ENCODE measurements around the gene ABCB10.

- TF ChIP-seq CTCF (IDR thresholded peaks at IDR 0.05; ENCODE audit: insufficient read depth, low read length, poor library complexity, severe bottlenecking) (no peak), EZH2phosphoT487 (conservative IDR thresholded peaks at IDR 0.05; ENCODE audit: low read length) (no peak)
Measured at GRCh38 chr1:229536982-229537381, 21.5 kb downstream of the ABCB10 start.

All from SU-DHL-6 (cell line).